HG02973 (cell line): ENCODE results near the gene PKNOX2.
A peak's percentile ranks its signal among the peaks of the same experiment; 100 is the strongest.

ENCODE experiments used
- ATAC-seq: cut with Tn5 transposase; IDR thresholded peaks from one replicate; pipeline ENCODE4 v1.9.1; 2021; ENCODE audit warnings: moderate library complexity; ENCODE audit not compliant: unreplicated experiment

Gene PKNOX2

GRCh38 chr11:125401746-125402145 is 237.2 kb downstream of the PKNOX2 start:
- no peak for ATAC-seq

GRCh38 chr11:125402435-125402834 is 237.9 kb downstream of the PKNOX2 start:
- no peak for ATAC-seq

GRCh38 chr11:125404157-125404810 is 239.7 kb downstream of the PKNOX2 start:
- ATAC-seq, result no peak

GRCh38 chr11:125404811-125405790 is 240.6 kb downstream of the PKNOX2 start:
- ATAC-seq, result peak; percentile 73

GRCh38 chr11:125407046-125407445 is 242.5 kb downstream of the PKNOX2 start:
- ATAC-seq, result no peak

GRCh38 chr11:125408311-125408711 is 243.8 kb downstream of the PKNOX2 start:
- ATAC-seq, result no peak

GRCh38 chr11:125410091-125410490 is 245.5 kb downstream of the PKNOX2 start:
- ATAC-seq, result no peak

- ATAC-seq, result no peak
Observed at GRCh38 chr11:125412177-125412496, 247.6 kb downstream of the PKNOX2 start.

- no peak for ATAC-seq
Observed at GRCh38 chr11:125412509-125412908, 248.0 kb downstream of the PKNOX2 start.

GRCh38 chr11:125413226-125413625 is 248.7 kb downstream of the PKNOX2 start:
- ATAC-seq, result no peak

GRCh38 chr11:125414121-125414520 is 249.6 kb downstream of the PKNOX2 start:
- ATAC-seq, result no peak

GRCh38 chr11:125416981-125417935 is 252.7 kb downstream of the PKNOX2 start:
- ATAC-seq, result no peak

GRCh38 chr11:125418396-125418795 is 253.8 kb downstream of the PKNOX2 start:
- no peak for ATAC-seq

GRCh38 chr11:125422681-125423080 is 258.1 kb downstream of the PKNOX2 start:
- no peak for ATAC-seq

GRCh38 chr11:125423247-125423849 is 258.8 kb downstream of the PKNOX2 start:
- ATAC-seq, result no peak

- no peak for ATAC-seq
Observed at GRCh38 chr11:125425601-125426000, 261.1 kb downstream of the PKNOX2 start.

GRCh38 chr11:125426818-125427528 is 262.4 kb downstream of the PKNOX2 start:
- ATAC-seq, result no peak

- no peak for ATAC-seq
Observed at GRCh38 chr11:125428486-125429173, 264.1 kb downstream of the PKNOX2 start.

GRCh38 chr11:125429174-125429707 is 264.7 kb downstream of the PKNOX2 start:
- peak; percentile 43 for ATAC-seq
